DMS114 treated with DMSO at 0.1 percent for 48 hours (cell line): ENCODE measurements around the gene FANK1.
"Not testable (repeated sequence)": the region's sequence is repeated elsewhere in the genome, so short reads cannot be mapped to it uniquely, and the experiment has no call there.

Source experiments
- DNase-seq: peaks from one replicate; lab custom pipeline; 2025; ENCODE audit not compliant: unreplicated experiment; lab: John Stamatoyannopoulos, UW

Gene FANK1

DNA sequence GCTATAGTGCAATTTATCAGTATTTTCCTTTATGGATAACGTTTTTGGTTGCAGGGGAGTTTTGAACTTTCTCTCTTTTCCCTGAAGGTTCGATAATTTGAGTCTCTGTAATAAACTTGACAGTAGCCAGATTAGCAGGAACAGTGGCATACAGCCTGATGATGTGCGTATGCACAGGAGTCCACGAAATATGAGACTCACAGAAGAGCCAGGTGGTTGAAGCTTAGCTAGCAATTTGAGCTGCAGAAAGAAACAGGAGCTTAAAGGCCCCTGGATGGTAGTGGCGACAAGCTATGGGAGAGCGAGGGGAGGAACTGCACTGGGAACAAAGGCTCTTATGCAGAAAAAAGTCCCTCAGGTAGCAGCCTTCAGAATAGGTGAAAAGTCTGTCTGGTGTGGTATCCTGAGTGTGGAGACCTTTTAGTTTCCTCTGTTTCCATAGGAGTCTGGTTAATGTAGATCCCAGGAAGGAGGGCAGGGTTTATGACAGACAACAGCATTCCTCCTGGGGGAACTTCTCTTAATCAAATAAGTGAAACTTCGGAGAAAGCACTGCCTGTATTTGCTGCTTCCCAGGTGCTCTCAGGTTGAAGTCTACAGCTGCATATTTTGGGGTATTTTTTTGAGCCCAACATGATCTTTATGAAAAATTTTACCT lies 32.7 kb downstream of the FANK1 start:
- no peak for DNase-seq

DNA sequence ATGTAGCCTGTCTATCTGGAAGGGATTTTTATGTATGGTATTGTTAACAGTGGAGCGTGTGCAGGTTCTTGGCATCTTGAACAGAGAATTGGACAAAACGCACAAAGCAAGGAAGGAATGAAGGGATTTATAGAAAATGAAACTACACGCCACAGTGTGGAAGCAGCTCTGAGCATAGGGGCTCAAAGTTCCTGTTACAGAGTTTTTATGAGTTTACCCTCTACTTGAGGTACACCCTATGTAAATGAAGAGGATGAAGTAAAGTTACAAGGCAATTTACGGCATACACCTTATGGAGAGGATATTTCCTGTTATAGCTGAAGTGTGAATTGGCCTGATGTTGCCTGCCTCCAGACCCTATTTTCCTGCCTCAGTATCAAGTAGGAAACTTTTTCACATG lies 33.3 kb downstream of the FANK1 start:
- no peak for DNase-seq

DNA sequence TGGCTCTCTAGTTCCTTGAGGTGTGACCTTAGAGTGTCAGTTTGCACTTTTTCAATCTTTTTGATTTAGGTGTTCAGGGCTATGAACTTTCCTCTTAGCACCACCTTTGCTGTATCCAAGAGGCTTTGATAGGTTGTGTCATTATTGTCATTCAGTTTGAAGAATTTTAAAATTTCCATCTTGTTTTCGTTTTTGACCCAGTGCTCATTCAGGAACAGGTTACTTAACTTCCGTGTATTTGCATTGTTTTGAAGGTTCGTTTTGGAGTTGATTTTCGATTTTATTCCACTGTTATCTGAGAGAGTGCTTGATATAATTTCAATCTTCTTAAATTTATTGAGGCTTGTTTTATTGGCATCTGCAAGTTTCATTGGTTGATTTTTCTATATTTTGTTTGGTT lies 37.3 kb downstream of the FANK1 start:
- no peak for DNase-seq

DNA sequence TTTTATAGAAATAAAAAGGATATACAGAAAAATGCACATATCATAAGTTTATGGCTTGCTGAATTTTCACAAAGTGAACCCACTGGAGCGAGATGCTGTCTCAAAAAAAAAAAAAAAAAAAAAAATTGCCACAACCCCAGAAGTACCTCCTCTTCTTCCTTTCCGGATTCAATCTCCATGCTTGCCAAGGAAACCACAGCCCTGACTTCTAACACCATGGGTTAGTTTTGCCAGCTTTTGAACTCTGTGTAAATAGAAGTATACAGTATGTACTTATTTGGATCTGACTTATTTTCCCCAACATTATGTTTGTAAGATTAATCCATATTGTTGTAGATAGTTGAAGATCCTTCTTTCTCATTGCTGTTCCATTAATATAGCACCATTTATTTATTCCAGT lies 40.0 kb downstream of the FANK1 start:
- DNase-seq = no peak

DNA sequence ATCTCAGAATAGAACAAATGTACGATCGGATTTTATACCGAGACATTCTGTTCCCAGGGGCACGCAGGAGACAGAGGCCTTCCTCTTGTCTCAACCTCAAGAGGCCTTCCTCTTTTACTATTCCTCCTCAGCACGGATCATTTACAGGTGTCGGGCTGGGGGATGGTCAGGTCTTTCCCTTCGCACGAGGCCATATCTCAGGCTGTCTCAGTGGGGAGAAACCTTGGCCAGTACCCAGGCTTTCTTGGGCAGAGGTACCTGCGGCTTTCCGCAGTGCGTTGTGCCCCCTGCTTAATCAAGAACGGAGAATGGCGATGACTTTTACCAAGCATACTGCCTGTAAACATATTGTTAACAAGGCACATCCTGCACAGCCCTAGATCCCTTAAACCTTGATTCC lies 44.2 kb downstream of the FANK1 start:
- no peak for DNase-seq

DNA sequence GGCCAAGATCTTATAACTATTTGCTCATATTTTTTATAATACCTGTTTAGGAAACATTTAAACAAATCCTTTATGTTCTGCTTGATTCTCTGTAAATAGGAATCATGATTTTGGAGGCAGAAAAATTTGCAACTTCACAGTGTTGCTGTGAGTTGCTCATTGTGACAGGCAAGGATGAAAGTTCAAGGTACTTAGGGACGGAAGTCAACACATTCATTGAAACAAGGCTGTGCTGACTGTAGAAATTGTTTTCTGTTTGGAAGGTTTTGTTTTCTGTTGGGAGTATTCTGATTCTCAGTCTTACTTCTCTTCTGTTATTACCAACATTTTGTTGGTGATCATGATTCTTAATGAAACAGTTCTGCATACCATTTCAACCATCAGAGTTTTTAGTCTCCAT lies 54.9 kb downstream of the FANK1 start:
- no peak for DNase-seq

DNA sequence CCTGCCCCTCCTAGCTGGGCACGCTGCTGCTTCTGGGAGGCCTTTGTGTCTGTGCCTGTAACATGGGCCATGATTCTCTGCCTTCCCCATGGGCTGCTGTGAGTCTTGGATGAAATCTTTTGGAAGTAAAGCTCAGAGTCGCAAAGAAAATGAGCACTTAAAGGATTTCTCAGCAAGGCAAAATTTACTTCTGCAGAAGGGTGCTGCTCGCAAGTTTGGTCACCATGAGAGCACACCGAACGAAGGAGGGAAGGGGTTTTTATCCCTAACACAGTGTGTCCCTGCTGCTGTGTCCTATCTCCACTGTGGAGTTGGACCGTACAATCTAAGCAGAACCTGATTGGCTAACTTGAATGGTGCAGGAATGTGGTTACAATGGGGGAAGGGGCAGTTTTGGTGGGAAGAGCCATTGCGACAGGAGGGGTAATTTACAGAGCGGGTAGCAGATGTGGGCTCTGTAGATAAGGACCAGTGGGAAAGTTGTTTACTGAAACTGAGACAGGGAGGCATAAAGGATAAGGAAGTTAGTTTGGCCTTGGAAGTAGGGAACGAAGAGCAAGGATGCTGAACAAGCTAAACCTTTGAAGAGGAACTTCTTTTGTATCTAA lies 57.5 kb downstream of the FANK1 start:
- no peak for DNase-seq

DNA sequence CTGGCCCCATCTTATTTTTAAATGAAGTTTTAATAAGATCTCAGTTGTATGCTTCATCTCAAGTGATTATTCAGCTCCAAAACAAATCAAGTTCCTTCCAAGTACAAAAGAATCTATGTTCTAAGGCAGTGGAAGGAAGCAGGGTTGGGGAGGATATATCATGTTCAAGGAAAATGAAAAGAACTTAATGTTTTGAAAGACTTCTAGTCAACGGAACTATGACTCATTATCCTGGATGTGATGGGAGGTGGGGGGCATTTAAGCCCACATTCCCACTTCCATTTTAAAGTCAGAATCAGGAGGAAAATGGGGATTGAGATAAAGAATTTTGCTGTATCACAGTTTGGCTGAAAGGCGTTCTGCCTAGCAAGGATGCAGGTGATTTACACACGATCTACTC lies 59.4 kb downstream of the FANK1 start:
- DNase-seq = no peak

DNA sequence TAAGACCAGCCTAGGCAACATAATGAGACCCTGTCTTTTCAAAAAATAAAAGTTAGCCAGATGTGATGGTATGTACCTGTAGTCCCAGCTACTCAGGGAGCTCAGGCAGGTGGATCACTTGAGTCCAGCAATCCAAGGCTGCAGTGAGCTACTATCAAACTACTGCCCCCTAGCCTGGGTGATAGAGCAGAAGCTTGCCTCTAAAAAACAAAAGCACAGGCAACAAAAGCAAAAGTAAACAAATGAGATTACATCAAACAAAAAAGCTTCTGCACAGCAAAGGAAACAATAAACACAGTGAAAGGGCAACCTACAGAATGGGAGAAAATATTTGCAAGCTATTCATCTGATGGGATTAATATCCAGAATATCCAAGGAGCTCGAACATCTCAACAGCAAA lies 65.4 kb downstream of the FANK1 start:
- DNase-seq = no peak

DNA sequence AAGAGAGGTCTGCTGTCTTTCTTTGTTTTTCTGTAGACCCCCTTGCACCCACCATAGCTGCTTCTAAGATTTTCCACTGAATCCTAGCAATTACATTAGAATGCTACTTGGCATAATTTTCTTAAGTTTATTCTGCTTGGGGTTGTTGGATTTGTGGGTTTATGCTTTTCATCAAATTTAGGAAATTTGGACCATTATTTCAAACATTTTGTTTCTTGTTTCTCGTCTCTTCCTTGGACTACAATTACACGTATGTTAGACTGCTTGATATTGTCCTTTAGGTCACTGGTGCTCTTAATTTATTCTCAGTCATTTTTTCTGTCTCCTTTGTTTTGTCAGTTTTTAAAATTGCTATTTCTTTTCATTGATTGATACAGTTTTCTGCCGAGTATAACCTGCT lies 65.8 kb downstream of the FANK1 start:
- no peak for DNase-seq

DNA sequence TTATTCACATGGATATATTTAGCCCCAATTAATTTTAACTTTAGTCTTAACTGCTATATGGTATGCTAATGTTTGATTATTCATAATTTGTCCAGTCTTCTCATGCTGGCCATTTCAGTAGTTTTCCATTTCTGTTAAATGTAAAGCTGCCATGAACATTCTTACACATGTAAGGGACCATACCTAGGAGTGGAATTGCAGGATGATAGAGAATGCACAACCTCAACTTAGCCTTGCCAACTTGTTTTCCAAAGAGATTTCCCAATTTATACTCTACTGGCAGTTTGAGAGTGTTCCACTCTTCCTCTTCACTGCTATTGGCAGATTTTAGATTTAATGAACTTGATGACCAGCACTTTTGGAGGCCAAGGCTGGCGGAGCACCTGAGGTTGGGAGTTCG lies 68.2 kb downstream of the FANK1 start:
- DNase-seq = no peak

DNA sequence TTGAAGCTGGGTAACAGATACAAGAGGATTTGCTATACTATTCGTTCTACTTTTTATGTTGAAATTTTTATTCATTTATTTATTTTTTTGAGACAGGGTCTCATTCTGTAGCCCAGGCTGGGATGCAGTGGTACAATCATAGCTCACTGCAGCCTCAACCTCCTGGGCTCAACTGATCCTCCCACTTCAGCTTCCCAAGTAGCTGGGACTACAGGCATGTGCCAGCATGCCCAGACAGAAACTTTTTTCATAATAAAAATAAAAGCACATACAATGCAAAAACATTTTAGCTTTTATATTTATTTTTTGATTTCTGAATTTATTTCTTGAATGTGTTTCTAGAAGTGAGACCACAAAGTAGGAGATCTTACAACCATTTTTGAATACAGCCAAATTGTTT lies 71.2 kb downstream of the FANK1 start:
- DNase-seq = no peak

DNA sequence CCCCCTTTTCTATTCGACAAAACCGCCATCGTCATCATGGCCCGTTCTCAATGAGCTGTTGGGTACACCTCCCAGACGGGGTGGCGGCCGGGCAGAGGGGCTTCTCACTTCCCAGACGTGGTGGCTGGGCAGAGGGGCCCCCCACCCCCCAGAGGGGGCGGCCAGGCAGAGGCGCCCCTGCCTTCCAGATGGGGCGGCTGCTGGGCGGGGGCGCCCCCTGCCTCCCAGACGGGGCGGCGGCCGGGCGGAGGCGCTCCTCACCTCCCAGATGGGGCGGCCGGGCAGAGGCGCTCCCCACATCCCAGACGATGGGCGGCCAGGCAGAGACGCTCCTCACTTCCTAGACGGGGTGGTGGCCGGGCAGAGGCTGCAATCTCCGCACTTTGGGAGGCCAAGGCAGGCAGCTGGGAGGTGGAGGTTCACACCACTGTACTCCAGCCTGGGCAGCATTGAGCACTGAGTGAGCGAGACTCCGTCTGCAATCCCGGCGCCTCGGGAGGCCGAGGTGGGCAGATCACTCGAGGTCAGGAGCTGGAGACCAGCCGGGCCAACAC lies 73.8 kb downstream of the FANK1 start:
- DNase-seq = not testable (repeated sequence)

DNA sequence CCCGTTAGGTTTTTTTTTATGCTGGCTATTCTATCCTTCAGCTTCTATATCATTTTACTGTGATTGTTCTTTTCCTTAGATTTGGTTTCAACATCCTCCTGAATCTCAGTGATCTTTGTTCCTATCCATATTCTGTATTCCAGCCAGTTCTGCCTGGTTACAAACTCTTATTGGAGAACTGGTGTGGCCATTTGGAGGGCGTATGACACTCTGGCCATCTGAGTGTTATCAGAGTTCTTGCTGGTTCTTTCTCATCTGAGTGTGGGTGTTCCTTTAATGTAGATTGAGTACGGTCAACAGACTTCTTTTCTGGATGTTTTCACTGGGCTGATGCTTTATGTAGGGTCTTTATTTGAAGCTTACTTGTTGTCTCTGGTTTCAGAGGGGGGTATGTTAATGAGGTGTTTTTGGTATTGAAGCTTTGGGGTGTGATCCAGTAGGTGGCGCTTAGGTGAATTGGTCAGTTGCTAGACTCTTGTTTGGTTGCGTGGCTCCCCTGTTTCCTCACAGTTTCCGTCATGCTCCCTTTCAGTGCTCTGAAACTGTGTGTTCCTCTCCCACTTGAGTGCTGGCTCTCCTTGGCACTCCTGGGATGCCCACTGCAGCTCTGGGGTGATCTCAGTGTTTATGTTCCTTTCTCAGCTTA lies 80.7 kb downstream of the FANK1 start:
- no peak for DNase-seq

DNA sequence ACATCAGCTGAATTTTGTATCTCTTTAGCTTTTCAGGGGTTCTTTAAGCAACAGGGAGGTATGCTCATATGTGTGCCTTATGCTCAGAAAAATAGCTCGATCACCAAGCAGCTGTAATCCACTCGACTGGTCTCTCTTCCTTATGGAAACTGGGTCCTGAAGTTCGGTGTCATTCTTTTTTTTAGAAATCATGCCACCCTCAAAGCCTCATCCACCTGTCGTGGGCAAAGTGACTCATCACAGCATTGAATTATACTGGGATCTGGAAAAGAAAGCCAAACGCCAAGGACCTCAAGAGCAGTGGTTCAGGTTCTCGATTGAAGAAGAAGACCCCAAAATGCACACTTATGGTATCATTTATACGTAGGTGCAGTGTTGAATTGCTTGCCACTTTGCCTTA lies 83.6 kb downstream of the FANK1 start:
- DNase-seq = no peak

DNA sequence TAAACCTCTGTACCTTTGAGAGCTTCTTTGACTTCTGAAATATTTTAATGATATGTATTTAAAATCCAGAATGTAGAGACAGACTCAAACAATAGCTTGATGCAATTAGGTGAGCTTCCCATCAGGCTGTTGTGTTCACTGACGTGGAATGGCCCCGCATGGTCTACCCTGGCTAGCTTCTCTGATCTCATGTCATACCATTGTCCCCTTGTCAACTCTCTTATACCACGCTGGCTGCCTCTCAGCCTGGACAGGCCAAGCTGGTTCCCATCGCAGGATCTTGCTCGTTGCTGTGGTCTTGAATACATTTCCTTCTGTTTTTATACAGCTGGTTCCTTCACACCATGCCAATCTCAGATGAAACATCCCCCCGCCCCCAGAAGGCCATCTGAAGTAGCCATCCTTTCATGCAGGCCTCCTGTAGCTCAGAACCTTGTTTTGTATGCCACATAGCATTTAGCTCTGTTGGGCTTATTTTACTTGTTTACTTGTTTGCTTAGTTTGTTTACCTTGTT lies 84.2 kb downstream of the FANK1 start:
- DNase-seq = no peak

DNA sequence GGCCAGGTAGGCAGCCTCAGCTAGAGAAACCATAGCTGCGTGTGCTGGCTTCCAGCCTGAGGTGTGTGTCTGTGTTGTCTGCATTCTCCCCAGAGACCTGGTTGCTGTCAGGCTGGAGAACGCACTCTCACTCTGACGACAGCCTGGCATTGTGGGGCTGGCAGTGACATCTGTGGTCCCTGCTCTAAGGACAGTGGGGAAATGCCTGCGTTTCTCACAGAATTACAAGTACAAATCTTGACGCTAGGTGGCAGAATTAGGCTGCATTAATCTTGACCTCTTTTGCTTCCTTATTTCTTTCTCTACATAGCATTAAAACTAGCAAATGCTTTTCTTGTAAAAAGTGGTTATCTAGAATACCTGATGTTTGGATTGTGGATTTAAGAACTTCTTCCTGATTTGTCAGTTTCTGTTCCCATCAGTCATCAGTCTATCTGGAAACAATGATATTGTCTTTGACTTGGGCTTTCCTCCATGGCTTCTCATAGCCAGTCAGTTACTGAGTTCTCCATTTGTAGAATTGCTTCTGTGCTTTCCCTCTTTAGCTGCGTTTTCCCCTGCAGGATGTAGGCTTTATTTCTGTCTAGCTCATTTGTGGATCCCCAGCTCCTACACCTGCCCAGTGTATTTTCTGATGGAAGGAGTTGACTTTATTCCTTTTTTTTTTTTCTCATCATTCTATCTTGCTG lies 86.0 kb downstream of the FANK1 start:
- DNase-seq = peak; percentile 60

DNA sequence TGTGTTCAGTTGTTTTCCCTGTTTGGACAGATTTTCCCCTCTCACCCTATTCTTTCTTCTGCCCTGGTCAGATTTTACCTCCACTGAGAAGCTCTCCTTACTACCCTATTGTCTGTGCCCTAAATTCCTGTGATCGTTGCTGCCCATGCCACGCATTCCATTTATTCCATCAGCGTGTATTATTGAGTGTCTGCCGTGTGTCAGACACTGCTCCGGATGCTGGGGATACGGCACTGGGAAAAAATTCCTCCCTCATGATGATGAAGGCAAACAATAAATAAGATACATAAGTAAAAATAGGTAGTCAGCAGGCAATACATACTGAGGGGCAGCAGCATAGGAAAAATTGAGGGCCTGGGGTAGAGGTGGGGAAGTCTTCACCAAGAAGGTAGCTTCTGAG lies 86.8 kb downstream of the FANK1 start:
- no peak for DNase-seq

DNA sequence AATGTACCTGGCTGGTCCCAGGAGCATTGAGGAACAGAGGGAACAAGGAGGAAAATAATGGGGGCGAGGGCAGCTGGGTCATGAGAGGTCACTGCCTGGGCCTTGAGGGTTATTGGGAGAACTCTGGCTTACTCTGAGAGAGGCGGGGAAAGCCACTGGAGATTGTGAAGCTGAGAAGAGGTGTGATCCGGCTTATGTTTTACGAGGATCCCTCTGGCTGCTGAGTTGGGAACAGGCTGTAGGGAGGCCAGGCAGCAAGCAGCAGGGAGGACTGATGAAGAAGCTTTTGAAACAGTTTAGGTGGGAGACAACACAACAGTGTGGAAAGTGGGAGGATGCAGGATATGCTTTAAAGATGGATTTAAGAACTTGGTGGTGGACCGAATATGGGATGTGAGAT lies 87.3 kb downstream of the FANK1 start:
- no peak for DNase-seq

DNA sequence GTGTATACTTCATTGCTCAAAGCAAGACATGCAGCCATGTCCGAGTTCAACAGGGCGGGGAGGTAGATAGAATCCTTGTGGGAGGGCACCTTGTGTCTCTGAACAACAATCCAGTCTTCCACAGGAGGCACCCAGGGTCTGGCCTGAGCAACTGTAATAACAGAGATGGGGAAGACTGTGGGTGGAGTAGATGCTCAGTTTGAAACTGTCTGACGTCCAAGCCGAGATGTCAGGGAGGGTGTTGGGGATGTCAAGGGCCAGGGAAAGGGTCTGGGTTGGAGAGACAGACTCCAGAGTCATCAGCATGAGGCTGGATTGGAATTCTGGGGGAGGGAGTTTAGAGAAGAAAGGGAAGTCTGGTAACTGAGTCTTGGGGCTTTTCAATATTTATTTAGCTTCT lies 88.0 kb downstream of the FANK1 start:
- no peak for DNase-seq

DNA sequence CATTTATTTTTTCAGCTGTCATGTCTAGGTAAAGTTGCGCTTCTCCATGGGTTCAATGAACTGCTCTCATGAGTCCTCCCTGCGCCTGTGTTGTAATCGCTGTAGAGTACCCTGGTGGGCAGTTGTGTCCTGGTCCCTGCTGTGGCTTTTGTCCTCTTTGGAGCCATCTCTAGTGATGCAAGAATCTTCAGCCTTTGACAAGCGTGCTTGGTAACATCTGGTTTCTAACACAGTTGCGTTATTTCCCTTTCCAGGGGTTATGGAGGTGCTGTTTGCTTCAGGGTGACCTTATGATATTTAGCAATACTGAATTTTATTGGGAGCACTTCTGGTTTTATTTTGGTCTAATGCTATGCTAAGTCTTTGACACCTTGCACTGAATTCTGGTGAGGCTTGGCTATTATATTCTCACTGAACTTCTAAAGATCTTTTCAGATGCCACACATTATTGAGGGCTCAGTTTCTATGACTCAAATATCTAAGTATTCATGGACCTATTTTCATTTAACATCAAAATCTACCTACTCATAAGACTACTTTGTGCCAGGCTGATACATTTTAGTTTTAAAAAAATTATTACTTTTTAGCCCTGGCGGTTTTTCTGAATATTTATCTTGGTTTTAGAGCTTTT lies 88.6 kb downstream of the FANK1 start:
- DNase-seq = no peak
